Measurements from ENCODE around the gene ESR2. TPM values are rescaled to one million over a fixed set of nuclear protein-coding genes. Genes with fewer than 3 reads are reported as not detected.

The ESR2 gene
- total RNA-seq, 2 experiments from 2014 or later, result 0.26 to 0.32 TPM

- DNase-seq, result no peak
- no peak overlapping the region for H3K27ac Mint-ChIP-seq
These were observed 218.6 kb downstream of the ESR2 start for GRCh38 chr14:64075613-64076005.

GRCh38 chr14:64074961-64075612, 219.1 kb downstream of the ESR2 start:
- no peaks in the 10 kb centered on the region for H3K4me1 Mint-ChIP-seq
- H3K9me3 Mint-ChIP-seq (ENCODE audit: low read depth), result no peaks in the 10 kb centered on the region
- intact Hi-C loops (cut with DNase I, micrococcal nuclease), result no loop called here
- ChIA-PET CTCF (interaction anchor here (0.6 to 0.7 kb wide), 3 partner anchors 11 to 310 kb away, joined by 3 read pairs; no protein-coding TSS in a partner anchor), POLR2A (no interaction called here)
- H3K4me3 Mint-ChIP-seq, result no peak overlapping the region
- DNase-seq (no peak), ATAC-seq (peak; percentile 66)
- no peak overlapping the region for H3K27ac Mint-ChIP-seq
- H3K36me3 Mint-ChIP-seq (ENCODE audit: low read depth), result peaks cover 22% of the 10 kb centered on the region
- H3K27me3 Mint-ChIP-seq, result no peaks in the 10 kb centered on the region

More at GRCh38 chr14:64075613-64076005, 218.6 kb downstream of the ESR2 start:
- POLR2A ChIA-PET, result no interaction called here
- ATAC-seq, result no peak
- H3K36me3 Mint-ChIP-seq (ENCODE audit: low read depth), result peaks cover 22% of the 10 kb centered on the region
- H3K27me3 Mint-ChIP-seq, result no peaks in the 10 kb centered on the region
- intact Hi-C loops (cut with DNase I, micrococcal nuclease), result no loop called here
- H3K9me3 Mint-ChIP-seq (ENCODE audit: low read depth), result no peaks in the 10 kb centered on the region
- no peak overlapping the region for H3K4me3 Mint-ChIP-seq
- no peaks in the 10 kb centered on the region for H3K4me1 Mint-ChIP-seq
- CTCF ChIA-PET, result interaction anchor here (0.6 to 1.2 kb wide), 4 partner anchors 11 to 310 kb away, joined by 3 read pairs; no protein-coding TSS in a partner anchor

DNA sequence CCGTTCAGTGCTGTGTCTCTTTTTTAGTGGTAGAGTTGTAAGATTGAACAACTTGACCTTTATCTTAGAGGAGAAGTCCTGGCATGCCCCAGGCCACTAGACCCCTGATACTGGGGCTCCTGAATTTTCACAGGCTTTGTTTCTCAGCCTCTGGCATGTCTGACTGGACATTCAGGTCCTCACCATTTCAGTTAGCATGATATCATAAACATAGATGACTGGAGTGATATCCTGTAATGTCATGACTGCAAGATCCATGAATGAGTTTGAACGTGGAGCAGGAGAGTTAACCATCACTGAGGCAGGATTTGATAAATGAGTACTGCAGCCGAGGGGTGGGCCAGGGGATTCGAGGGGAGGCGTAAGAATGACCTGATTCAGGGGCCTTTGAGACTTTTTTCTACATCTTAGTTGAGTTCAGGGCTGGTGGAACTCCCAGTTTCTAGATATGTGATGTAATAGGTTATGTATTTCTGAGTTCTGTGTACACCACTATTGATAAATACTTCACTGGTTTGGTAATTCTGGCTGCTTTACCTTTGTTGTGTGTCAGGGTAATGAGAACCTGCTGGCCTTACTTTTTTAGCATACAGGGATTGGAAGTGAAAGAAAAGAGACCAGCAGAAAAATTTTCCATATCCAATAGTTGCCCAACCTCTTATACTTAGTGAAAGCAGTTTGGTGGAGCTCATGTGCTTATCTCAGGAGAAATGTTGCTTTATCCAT, 224.4 kb downstream of the ESR2 start:
- ChIA-PET CTCF (no interaction called here), POLR2A (no interaction called here)
- Mint-ChIP-seq H3K4me1 (no peaks in the 10 kb centered on the region), H3K27me3 (no peaks in the 10 kb centered on the region), H3K4me3 (no peak overlapping the region), H3K36me3 (ENCODE audit: low read depth) (peaks cover 19% of the 10 kb centered on the region), H3K27ac (no peak overlapping the region), H3K9me3 (ENCODE audit: low read depth) (no peaks in the 10 kb centered on the region)
- DNase-seq, result no peak
- intact Hi-C loops (cut with DNase I, micrococcal nuclease), result no loop called here
- ATAC-seq, result no peak

DNA sequence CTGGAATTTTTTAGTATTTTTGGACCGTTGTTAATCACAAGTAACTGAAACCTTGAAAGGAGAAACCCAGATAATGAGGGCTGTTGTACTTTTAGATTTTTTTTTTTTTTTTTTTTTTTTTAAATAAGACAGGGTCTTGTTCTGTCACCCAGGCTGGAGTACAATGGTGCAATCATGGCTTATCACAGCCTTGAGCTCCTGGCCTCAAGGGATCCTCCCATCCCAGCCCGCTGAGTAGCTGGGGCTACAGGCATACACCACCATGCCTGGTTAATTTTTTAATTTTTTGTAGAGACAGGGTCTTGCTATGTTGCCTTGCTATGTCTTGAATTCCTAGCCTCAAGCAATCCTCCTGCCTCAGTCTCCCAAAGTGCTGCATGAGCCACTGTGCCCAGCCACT, 229.7 kb downstream of the ESR2 start:
- ATAC-seq, result no peak
- Mint-ChIP-seq H3K9me3 (ENCODE audit: low read depth) (no peaks in the 10 kb centered on the region), H3K36me3 (ENCODE audit: low read depth) (peaks cover 12% of the 10 kb centered on the region), H3K4me3 (no peak overlapping the region), H3K27ac (no peak overlapping the region), H3K4me1 (no peaks in the 10 kb centered on the region), H3K27me3 (no peaks in the 10 kb centered on the region)
- ChIA-PET POLR2A (no interaction called here), CTCF (no interaction called here)
- DNase-seq, result no peak
- intact Hi-C loops (cut with DNase I, micrococcal nuclease), result no loop called here

DNA sequence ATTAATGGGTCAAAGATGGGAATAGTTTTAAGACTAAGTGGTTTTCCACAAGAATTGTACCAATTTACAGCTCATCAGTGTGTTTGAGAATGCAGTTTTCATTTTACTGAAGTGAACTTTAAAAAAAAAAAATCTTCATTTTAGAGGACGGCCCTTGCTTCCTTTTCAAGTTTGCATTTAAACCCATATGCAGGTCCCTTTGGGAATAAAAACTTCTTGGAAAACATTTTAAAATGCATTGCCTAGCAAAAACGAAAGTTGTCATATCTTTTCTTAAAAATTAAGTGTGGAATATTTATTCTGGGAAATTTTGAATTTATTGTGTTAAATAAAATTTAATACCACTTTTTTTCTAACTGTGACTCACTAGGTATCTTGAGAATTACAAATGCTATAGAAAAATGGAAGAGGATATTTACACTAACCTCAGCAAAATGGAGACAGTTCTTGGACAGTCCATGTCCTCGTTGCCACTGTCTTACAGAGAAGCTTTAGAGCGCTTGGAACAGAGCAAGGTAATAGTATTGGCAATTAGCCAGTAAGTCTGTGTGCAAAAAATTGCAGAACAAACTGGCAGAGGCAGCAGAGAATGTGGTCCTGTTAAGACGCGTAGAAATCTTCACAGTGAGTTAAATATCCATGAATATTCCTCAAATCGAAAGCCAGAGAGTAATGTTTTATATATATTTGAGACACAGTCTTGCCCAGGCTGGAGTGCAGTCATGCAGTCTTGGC, 231.6 kb downstream of the ESR2 start:
- Mint-ChIP-seq H3K9me3 (ENCODE audit: low read depth) (no peaks in the 10 kb centered on the region), H3K4me1 (no peaks in the 10 kb centered on the region), H3K4me3 (no peak overlapping the region), H3K27ac (no peak overlapping the region), H3K36me3 (ENCODE audit: low read depth) (peaks cover 8% of the 10 kb centered on the region), H3K27me3 (no peaks in the 10 kb centered on the region)
- no peak for DNase-seq
- ChIA-PET CTCF (interaction anchor here (0.8 kb wide), 1 partner anchor 133 kb away, joined by 3 read pairs; no protein-coding TSS in a partner anchor), POLR2A (no interaction called here)
- no peak for ATAC-seq
- intact Hi-C loops (cut with DNase I, micrococcal nuclease), result no loop called here

- ATAC-seq, result no peak
- no peak for DNase-seq
- H3K27me3 Mint-ChIP-seq, result no peaks in the 10 kb centered on the region
- H3K27ac Mint-ChIP-seq, result no peak overlapping the region
- H3K4me3 Mint-ChIP-seq, result no peak overlapping the region
- H3K36me3 Mint-ChIP-seq (ENCODE audit: low read depth), result peaks cover 12% of the 10 kb centered on the region
- H3K9me3 Mint-ChIP-seq (ENCODE audit: low read depth), result no peaks in the 10 kb centered on the region
- intact Hi-C loops (cut with DNase I, micrococcal nuclease), result no loop called here
- ChIA-PET POLR2A (no interaction called here), CTCF (interaction anchor here (0.8 to 1.0 kb wide), 2 partner anchors 29 to 134 kb away, joined by 3 read pairs; no protein-coding TSS in a partner anchor)
- no peaks in the 10 kb centered on the region for H3K4me1 Mint-ChIP-seq
These were observed 232.5 kb downstream of the ESR2 start for GRCh38 chr14:64061706-64062105.

GRCh38 chr14:64061115-64061514, 233.1 kb downstream of the ESR2 start:
- H3K27me3 Mint-ChIP-seq, result no peaks in the 10 kb centered on the region
- H3K9me3 Mint-ChIP-seq (ENCODE audit: low read depth), result no peaks in the 10 kb centered on the region
- ATAC-seq (no peak), DNase-seq (no peak)
- ChIA-PET POLR2A (no interaction called here), CTCF (interaction anchor here (0.6 to 2.1 kb wide), 4 partner anchors 29 to 260 kb away, joined by 3 to 7 read pairs (median 4); no protein-coding TSS in a partner anchor)
- intact Hi-C loops (cut with DNase I, micrococcal nuclease), result no loop called here
- no peaks in the 10 kb centered on the region for H3K4me1 Mint-ChIP-seq
- no peak overlapping the region for H3K4me3 Mint-ChIP-seq
- peaks cover 12% of the 10 kb centered on the region for H3K36me3 Mint-ChIP-seq (ENCODE audit: low read depth)
- no peak overlapping the region for H3K27ac Mint-ChIP-seq

DNA sequence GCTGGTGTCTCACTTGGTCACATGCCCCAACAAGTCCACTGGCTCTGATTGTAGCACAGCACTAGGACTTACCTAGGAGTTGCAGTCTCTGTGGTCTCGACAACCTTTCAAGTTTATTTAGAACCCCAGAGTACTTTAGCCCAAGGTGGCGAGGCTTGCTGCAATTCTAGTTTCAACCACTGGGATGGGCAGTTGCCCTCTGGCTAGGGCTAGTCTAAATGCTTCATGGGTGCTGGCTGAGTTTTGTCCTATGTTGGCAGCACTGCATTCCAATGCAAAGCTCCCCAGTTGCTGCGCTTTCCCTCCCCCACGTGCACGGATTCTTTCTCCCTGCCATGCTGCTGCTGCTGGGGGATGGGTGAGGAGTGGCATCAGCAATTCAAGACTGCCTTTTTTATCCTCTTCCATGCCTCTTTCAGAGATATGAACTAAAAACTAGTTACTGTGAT, 233.5 kb downstream of the ESR2 start:
- DNase-seq, result peak; percentile 36
- CTCF ChIA-PET, result interaction anchor here (0.6 to 2.1 kb wide), 6 partner anchors 10 to 290 kb away, joined by 3 to 7 read pairs (median 4); no protein-coding TSS in a partner anchor
- H3K27ac Mint-ChIP-seq, result no peak overlapping the region
- no peak overlapping the region for H3K4me3 Mint-ChIP-seq
- peaks cover 14% of the 10 kb centered on the region for H3K36me3 Mint-ChIP-seq (ENCODE audit: low read depth)
- peak; percentile 57 for ATAC-seq
- no peaks in the 10 kb centered on the region for H3K4me1 Mint-ChIP-seq
- intact Hi-C loops (cut with DNase I, micrococcal nuclease), result no loop called here
- no peaks in the 10 kb centered on the region for H3K9me3 Mint-ChIP-seq (ENCODE audit: low read depth)
- H3K27me3 Mint-ChIP-seq, result no peaks in the 10 kb centered on the region
- POLR2A ChIA-PET, result no interaction called here

DNA sequence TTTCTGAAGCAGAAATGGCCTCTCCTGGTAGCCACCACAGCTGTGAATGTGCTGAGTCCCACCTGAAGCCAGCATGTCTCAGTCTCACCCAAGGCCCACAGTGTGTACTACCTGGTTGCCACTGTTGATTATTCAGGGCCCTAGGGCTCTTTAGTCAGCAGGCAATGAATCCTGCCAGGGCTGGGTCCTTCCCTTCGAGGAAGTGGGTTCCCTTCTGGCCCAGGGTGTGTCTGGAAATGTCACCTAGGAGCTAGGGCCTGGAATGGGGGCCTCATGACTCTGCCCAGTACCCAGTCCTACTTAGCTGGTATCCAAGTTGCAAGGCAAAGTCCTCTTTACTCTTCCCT, 234.0 kb downstream of the ESR2 start:
- no peaks in the 10 kb centered on the region for H3K9me3 Mint-ChIP-seq (ENCODE audit: low read depth)
- no peaks in the 10 kb centered on the region for H3K4me1 Mint-ChIP-seq
- CTCF ChIA-PET, result interaction anchor here (0.6 to 2.1 kb wide), 6 partner anchors 10 to 290 kb away, joined by 3 to 7 read pairs (median 4); no protein-coding TSS in a partner anchor
- intact Hi-C loops (cut with DNase I, micrococcal nuclease), result no loop called here
- H3K36me3 Mint-ChIP-seq (ENCODE audit: low read depth), result peaks cover 13% of the 10 kb centered on the region
- DNase-seq, result no peak
- H3K27me3 Mint-ChIP-seq, result no peaks in the 10 kb centered on the region
- POLR2A ChIA-PET, result no interaction called here
- no peak for ATAC-seq
- no peak overlapping the region for H3K27ac Mint-ChIP-seq
- H3K4me3 Mint-ChIP-seq, result no peak overlapping the region

- H3K9me3 Mint-ChIP-seq (ENCODE audit: low read depth), result no peaks in the 10 kb centered on the region
- intact Hi-C loops (cut with DNase I, micrococcal nuclease), result no loop called here
- no peak for DNase-seq
- no peaks in the 10 kb centered on the region for H3K27me3 Mint-ChIP-seq
- no peaks in the 10 kb centered on the region for H3K4me1 Mint-ChIP-seq
- peaks cover 13% of the 10 kb centered on the region for H3K36me3 Mint-ChIP-seq (ENCODE audit: low read depth)
- no peak overlapping the region for H3K4me3 Mint-ChIP-seq
- ChIA-PET POLR2A (no interaction called here), CTCF (interaction anchor here (0.6 to 2.1 kb wide), 3 partner anchors 9 to 259 kb away, joined by 3 to 7 read pairs (median 4); no protein-coding TSS in a partner anchor)
- no peak for ATAC-seq
- H3K27ac Mint-ChIP-seq, result no peak overlapping the region
These were observed 234.5 kb downstream of the ESR2 start for GRCh38 chr14:64059454-64060198.

Measured in activated CD4-positive, alpha-beta T cell treated with anti-CD3 and anti-CD28 coated beads for 36 hours (primary cell).